GM23338 (cell line): ENCODE data around the gene PRR18.

Experiments
- CTCF ChIP-seq, 2 experiments: fragments of 200-600 bp in 1 of 2; sonication (generic) in 1 of 2; conservative IDR thresholded peaks; 2 replicates each; pipeline versions ENCODE4 v1.5.1 to v1.6.1; 2016 to 2017; ENCODE audit warnings: antibody characterized with exemption in 2 of 2, low read depth in 2 of 2, mild to moderate bottlenecking in 2 of 2, moderate library complexity in 1 of 2
- ETS1 ChIP-seq: IDR thresholded peaks from 2 replicates; pipeline ENCODE4 v1.6.1; 2016; ENCODE audit warnings: antibody characterized with exemption

GRCh38 chr6:166278579-166279392, 29.4 kb downstream of the PRR18 start:
- TF ChIP-seq CTCF (conservative IDR thresholded peaks at IDR 0.05; ENCODE audit: low read depth in 2 of 2) (no peak), ETS1 (no peak)
